Glutamatergic neuron (in vitro differentiated cells): ENCODE data around the gene FOXN3. TPM values are rescaled to one million over a fixed set of nuclear protein-coding genes. Genes with fewer than 3 reads are reported as not detected.

Experiments
- DNase-seq: peaks from one replicate; pipeline ENCODE4 v3.0.0; 2022
- H3K27ac Mint-ChIP-seq: one replicate; pipeline ENCODE4 v1.8.0; 2020; ENCODE audit warnings: mild to moderate bottlenecking, mixed read lengths, inconsistent platforms; ENCODE audit not compliant: unreplicated experiment
- H3K27me3 Mint-ChIP-seq: one replicate; pipeline ENCODE4 v1.8.0; 2020; ENCODE audit warnings: mild to moderate bottlenecking, moderate library complexity, mixed read lengths, inconsistent platforms; ENCODE audit not compliant: unreplicated experiment
- H3K36me3 Mint-ChIP-seq: one replicate; pipeline ENCODE4 v1.8.0; 2020; ENCODE audit warnings: mild to moderate bottlenecking, mixed read lengths, inconsistent platforms; ENCODE audit not compliant: unreplicated experiment
- H3K4me1 Mint-ChIP-seq: one replicate; pipeline ENCODE4 v1.8.0; 2020; ENCODE audit warnings: mild to moderate bottlenecking, low read depth, mixed read lengths, inconsistent platforms; ENCODE audit not compliant: unreplicated experiment
- H3K4me3 Mint-ChIP-seq: one replicate; pipeline ENCODE4 v1.8.0; 2020; ENCODE audit warnings: mild to moderate bottlenecking, mixed read lengths, inconsistent platforms; ENCODE audit not compliant: unreplicated experiment
- H3K9me3 Mint-ChIP-seq: one replicate; pipeline ENCODE4 v1.8.0; 2020; ENCODE audit warnings: mild to moderate bottlenecking, moderate library complexity, mixed read lengths, inconsistent platforms; ENCODE audit not compliant: unreplicated experiment
- CTCF ChIP-seq: fragments of 200-600 bp; sonication (generic); IDR thresholded peaks from one replicate; pipeline ENCODE4 v1.5.0; 2021; ENCODE audit not compliant: partially characterized antibody, unreplicated experiment
- total RNA-seq: library from RNA; stranded (reverse); fragmentation: NEBNext Ultra II Directional; extraction: Animal tissue kit (Norgen Biotek cat#: 25700); gene quantifications from one replicate; pipeline ENCODE4 v1.2.1, GENCODE V29; 2021; ENCODE audit not compliant: unreplicated experiment

The FOXN3 gene
- total RNA-seq, 1 donor from 2014 or later = 139 TPM

- peaks cover 21% of the 10 kb centered on the region for H3K4me1 Mint-ChIP-seq
- DNase-seq = no peak
- no peak overlapping the region for H3K4me3 Mint-ChIP-seq
- H3K27me3 Mint-ChIP-seq = peaks cover 3% of the 10 kb centered on the region
- no peaks in the 10 kb centered on the region for H3K36me3 Mint-ChIP-seq
- TF ChIP-seq CTCF = no peak
- H3K27ac Mint-ChIP-seq = no peak overlapping the region
- peaks cover 10% of the 10 kb centered on the region for H3K9me3 Mint-ChIP-seq
Observed at GRCh38 chr14:89422952-89423345, 5.9 kb upstream of the FOXN3 start.

GRCh38 chr14:89422181-89422951 lies 5.3 kb upstream of the FOXN3 start:
- no peak for TF ChIP-seq CTCF
- H3K36me3 Mint-ChIP-seq = no peaks in the 10 kb centered on the region
- H3K9me3 Mint-ChIP-seq = peaks cover 12% of the 10 kb centered on the region
- H3K4me1 Mint-ChIP-seq = peaks cover 21% of the 10 kb centered on the region
- H3K4me3 Mint-ChIP-seq = no peak overlapping the region
- peak overlapping the region; percentile 18 for H3K27ac Mint-ChIP-seq
- H3K27me3 Mint-ChIP-seq = peaks cover 5% of the 10 kb centered on the region
- DNase-seq = no peak

GRCh38 chr14:89420502-89420901 lies 3.5 kb upstream of the FOXN3 start:
- Mint-ChIP-seq H3K27ac (no peak overlapping the region), H3K36me3 (no peaks in the 10 kb centered on the region), H3K27me3 (peaks cover 10% of the 10 kb centered on the region), H3K4me1 (peaks cover 21% of the 10 kb centered on the region), H3K9me3 (peaks cover 14% of the 10 kb centered on the region), H3K4me3 (peak overlapping the region; percentile 30)
- TF ChIP-seq CTCF = no peak
- DNase-seq = no peak

- peaks cover 12% of the 10 kb centered on the region for H3K27me3 Mint-ChIP-seq
- no peaks in the 10 kb centered on the region for H3K36me3 Mint-ChIP-seq
- no peak for DNase-seq
- no peak for TF ChIP-seq CTCF
- H3K4me1 Mint-ChIP-seq = peaks cover 24% of the 10 kb centered on the region
- peaks cover 16% of the 10 kb centered on the region for H3K9me3 Mint-ChIP-seq
- no peak overlapping the region for H3K27ac Mint-ChIP-seq
- no peak overlapping the region for H3K4me3 Mint-ChIP-seq
Observed at GRCh38 chr14:89419973-89420482, 3.0 kb upstream of the FOXN3 start.

- TF ChIP-seq CTCF = no peak
- H3K27me3 Mint-ChIP-seq = peaks cover 12% of the 10 kb centered on the region
- no peak overlapping the region for H3K27ac Mint-ChIP-seq
- H3K9me3 Mint-ChIP-seq = peaks cover 16% of the 10 kb centered on the region
- H3K4me3 Mint-ChIP-seq = no peak overlapping the region
- no peak for DNase-seq
- peaks cover 23% of the 10 kb centered on the region for H3K4me1 Mint-ChIP-seq
- no peaks in the 10 kb centered on the region for H3K36me3 Mint-ChIP-seq
Observed at GRCh38 chr14:89418976-89419375, 1.9 kb upstream of the FOXN3 start.
